Naive B cell (primary cell): Measurements from ENCODE around the gene XPO4. TPM values are rescaled to one million over a fixed set of nuclear protein-coding genes. Genes with fewer than 3 reads are reported as not detected.
"Not testable (repeated sequence)": the region's sequence is repeated elsewhere in the genome, so short reads cannot be mapped to it uniquely, and the experiment has no call there.

Experiments used
- ATAC-seq, 2 donors: fragments of 150-1000 bp; cut with Tn5 transposase; 2 replicates each; pipeline ENCODE4 v1.10.0; 2021; ENCODE audit warnings: low read depth in 2 of 2, mild to moderate bottlenecking in 2 of 2, moderate library complexity in 2 of 2
- DNase-seq: peaks from one replicate; pipeline ENCODE4 v3.0.0; 2022
- H3K27ac Mint-ChIP-seq, 6 donors: one replicate each; pipeline ENCODE4 v1.8.0; 2020 to 2022; ENCODE audit warnings: mild to moderate bottlenecking in 6 of 6, mixed read lengths in 6 of 6, moderate library complexity in 5 of 6, inconsistent platforms in 2 of 6
- H3K27me3 Mint-ChIP-seq, 3 donors: one replicate each; pipeline ENCODE4 v1.8.0; 2021 to 2022; ENCODE audit warnings: mixed read lengths in 3 of 3, mild to moderate bottlenecking in 1 of 3
- H3K36me3 Mint-ChIP-seq, 2 donors: one replicate each; pipeline ENCODE4 v1.8.0; 2020 to 2022; ENCODE audit warnings: mixed read lengths in 2 of 2, inconsistent platforms in 1 of 2, mild to moderate bottlenecking in 1 of 2
- H3K4me1 Mint-ChIP-seq, 3 donors: one replicate each; pipeline ENCODE4 v1.8.0; 2020 to 2022; ENCODE audit warnings: mixed read lengths in 3 of 3, inconsistent platforms in 1 of 3, mild to moderate bottlenecking in 1 of 3, moderate library complexity in 1 of 3
- H3K4me3 Mint-ChIP-seq, 8 donors: one replicate each; pipeline ENCODE4 v1.8.0; 2020 to 2022; ENCODE audit warnings: mild to moderate bottlenecking in 8 of 8, mixed read lengths in 8 of 8, moderate library complexity in 8 of 8, inconsistent platforms in 2 of 8
- H3K9me3 Mint-ChIP-seq, 7 donors: one replicate each; pipeline ENCODE4 v1.8.0; 2020 to 2022; ENCODE audit warnings: mixed read lengths in 7 of 7, mild to moderate bottlenecking in 5 of 7, inconsistent platforms in 2 of 7, moderate library complexity in 1 of 7
- polyA plus RNA-seq, 6 donors: library from polyadenylated mRNA; unstranded; fragments of 300-500 nt; fragmentation: Illumina TruSeq; gene quantifications; one replicate each; pipeline ENCODE4 v1.2.3, GENCODE V29; 2021; ENCODE audit warnings: low read depth in 6 of 6

Gene XPO4
- 10 to 100 TPM in 1 of 6 donors, 1 to 10 TPM in 5; 4.0 to 10.1 (median 6.7) TPM for polyA plus RNA-seq

DNA sequence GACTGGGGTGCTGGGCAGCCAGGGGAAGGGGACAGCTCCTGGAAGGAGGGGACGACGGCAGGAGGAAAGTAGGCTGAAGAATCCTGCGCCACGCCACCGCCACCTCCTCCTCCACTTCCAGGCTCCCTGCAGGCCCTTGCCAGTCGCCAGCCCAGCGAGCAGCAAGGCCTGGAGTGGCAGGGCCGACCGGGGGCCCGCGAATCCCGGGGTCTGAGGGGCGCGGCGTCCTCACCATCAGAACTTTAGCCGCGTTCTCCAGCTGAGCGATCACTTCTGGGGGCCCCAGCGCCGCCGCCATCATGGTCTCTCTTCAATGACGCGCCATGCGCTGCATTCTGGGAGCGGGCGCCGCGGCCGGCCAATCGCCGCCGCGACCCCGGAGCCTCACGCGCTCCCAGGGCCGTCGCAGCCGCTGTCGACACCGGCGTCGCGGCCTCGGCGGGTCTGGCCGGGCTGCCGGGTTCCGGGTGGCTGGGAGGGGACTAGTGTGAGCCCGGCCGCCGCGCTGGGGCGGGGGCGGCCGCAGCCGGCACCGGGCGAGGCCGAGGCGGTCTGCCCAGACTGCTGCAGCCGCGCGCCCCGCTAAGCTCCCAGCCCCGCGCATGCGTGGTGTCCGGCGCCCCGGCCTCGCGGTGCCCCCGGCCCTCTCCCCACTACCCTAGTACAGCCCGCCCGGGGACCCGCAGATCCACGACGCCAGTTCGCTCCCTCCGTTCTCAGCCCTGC lies at the start of gene XPO4:
XPO4 (minus strand) TSS at position 309 of the 726 bp plus-strand sequence; CDS start at position 301, 8 bp downstream.
- no peaks in the 10 kb centered on the region for H3K9me3 Mint-ChIP-seq
- peak; percentile 90 to 91 for ATAC-seq
- H3K4me1 Mint-ChIP-seq, result peaks cover 9 to 44% (median 20%) of the 10 kb centered on the region in 3 donors
- H3K36me3 Mint-ChIP-seq, result no peaks in the 10 kb centered on the region
- DNase-seq, result peak; percentile 82
- peak within 1 kb of the TSS; percentile 90 to 99 (median 97) for H3K27ac Mint-ChIP-seq
- H3K4me3 Mint-ChIP-seq, result peak within 1 kb of the TSS; percentile 92 to 100 (median 95)
- peaks cover 0 to 4% (median 0%) of the 10 kb centered on the region in 3 donors for H3K27me3 Mint-ChIP-seq

DNA sequence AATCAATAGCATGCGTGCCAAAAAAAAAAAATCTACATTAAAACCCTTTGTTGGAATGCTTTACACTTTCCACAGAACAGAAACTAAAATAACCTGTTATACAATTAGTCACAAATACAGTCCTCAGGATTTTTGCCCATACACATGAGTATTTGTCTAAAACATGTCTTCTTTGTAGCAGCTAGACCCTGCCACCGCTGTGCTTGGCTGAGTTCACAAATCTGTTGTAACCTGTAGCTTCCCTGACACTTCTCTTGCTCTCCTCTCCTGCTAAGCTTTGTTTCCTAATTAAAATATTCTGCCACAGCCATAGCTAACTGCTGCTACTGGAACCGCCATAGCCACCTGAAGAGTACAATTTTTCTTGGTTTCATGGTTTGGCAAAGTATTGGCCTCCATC lies 45.5 kb upstream of the XPO4 start:
- H3K27ac Mint-ChIP-seq, H3K9me3 Mint-ChIP-seq, H3K36me3 Mint-ChIP-seq, DNase-seq, ATAC-seq: not testable (repeated sequence)
- Mint-ChIP-seq H3K4me1 (peaks cover 7 to 15% (median 14%) of the 10 kb centered on the region in 3 donors), H3K27me3 (peaks cover 35 to 58% (median 44%) of the 10 kb centered on the region in 3 donors), H3K4me3 (peak overlapping the region in 1 of 8 donors; percentile 40)

DNA sequence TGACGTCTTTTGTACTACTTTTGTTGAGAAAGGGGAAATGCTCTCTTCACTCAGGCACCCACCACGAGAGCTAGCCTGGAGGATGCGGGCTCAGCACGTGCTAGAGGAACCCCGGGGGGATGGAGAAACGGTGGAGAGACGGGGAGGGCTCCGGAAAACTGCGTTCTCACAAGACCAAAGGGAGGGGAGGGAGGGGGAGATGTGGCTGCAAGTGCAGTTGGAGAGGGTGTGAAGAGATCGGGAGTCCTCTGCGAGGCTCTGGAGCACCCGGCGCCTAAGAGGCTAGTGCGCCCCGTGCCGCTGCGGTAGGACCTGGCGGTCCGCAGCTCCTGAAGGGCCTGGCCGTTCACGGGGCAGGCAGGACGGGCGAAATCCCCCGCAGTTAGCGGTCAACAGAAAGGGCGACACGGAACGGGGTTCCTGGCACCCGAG lies 43.4 kb upstream of the XPO4 start:
- Mint-ChIP-seq H3K27me3 (peaks cover 29 to 48% (median 44%) of the 10 kb centered on the region in 3 donors), H3K4me1 (peaks cover 7 to 15% (median 14%) of the 10 kb centered on the region in 3 donors), H3K9me3 (peaks cover 0 to 2% (median 0%) of the 10 kb centered on the region in 7 donors), H3K27ac (no peak overlapping the region), H3K36me3 (peaks cover 0 to 4% of the 10 kb centered on the region in 2 donors), H3K4me3 (peak overlapping the region in 5 of 8 donors; percentile 47 to 74 (median 71))
- ATAC-seq (peak; percentile 64 to 70), DNase-seq (peak; percentile 3)

DNA sequence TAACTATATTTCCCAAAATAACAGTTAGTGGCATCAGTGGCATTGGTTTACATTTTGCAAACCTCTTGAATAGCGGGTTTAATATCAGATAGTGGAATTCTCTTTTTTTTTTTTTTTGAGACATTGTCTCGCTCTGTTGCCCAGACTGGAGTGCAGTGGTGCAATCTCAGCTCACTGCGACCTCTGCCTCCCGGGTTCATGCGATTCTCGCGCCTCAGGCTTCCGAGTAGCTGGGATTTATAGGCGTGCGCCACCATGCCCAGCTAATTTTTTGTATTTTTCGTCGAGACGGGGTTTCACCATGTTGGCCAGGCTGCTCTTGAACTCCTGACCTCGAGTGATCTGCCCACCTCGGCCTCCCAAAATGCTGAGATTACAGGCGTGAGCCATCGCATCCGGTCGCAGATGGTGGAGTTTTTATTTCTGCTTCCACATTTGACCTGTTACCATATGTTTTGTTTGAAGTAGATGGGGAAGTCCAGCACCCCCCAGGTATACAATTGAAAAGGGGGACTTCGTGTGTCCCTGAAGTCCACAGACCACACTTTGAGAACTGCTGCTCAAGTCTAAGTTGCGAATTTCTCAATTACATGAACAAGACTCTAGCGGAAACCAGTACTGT lies 40.5 kb upstream of the XPO4 start:
- Mint-ChIP-seq H3K9me3 (no peaks in the 10 kb centered on the region), H3K4me3 (peak overlapping the region in 1 of 8 donors; percentile 6), H3K4me1 (peaks cover 7 to 15% (median 14%) of the 10 kb centered on the region in 3 donors), H3K36me3 (no peaks in the 10 kb centered on the region), H3K27ac (no peak overlapping the region), H3K27me3 (peaks cover 25 to 42% (median 34%) of the 10 kb centered on the region in 3 donors)
- ATAC-seq, result no peak
- no peak for DNase-seq

DNA sequence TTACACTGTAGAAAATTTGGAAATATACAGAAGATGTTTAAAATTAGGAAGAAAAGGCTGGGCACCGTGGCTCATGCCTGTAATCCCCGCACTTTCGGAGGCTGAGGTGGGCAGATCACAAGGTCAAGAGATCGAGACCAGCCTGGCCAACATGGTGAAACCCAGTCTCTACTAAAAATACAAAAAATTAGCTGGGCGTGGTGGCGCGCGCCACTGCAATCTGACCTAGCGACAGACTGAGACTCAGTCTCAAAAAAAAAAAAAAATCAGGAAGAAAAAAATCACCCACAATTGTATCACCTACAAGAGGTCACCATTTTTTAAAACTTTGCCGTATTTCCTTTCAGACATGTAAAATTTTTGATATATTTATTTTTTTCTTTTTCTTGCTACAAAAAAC lies 38.0 kb upstream of the XPO4 start:
- ATAC-seq, H3K36me3 Mint-ChIP-seq, H3K4me3 Mint-ChIP-seq, DNase-seq, H3K27ac Mint-ChIP-seq, H3K4me1 Mint-ChIP-seq, H3K9me3 Mint-ChIP-seq: not testable (repeated sequence)
- H3K27me3 Mint-ChIP-seq, result peaks cover 9 to 28% (median 19%) of the 10 kb centered on the region in 3 donors

- Mint-ChIP-seq H3K4me1 (peaks cover 2 to 5% (median 4%) of the 10 kb centered on the region in 3 donors), H3K9me3 (no peaks in the 10 kb centered on the region), H3K36me3 (no peaks in the 10 kb centered on the region), H3K27ac (no peak overlapping the region), H3K27me3 (peaks cover 9 to 24% (median 15%) of the 10 kb centered on the region in 3 donors), H3K4me3 (no peak overlapping the region)
- DNase-seq (no peak), ATAC-seq (no peak)
Measured at GRCh38 chr13:20940083-20940482, 37.5 kb upstream of the XPO4 start.

GRCh38 chr13:20939662-20940061 lies 37.1 kb upstream of the XPO4 start:
- no peak for DNase-seq
- H3K27me3 Mint-ChIP-seq, result peaks cover 9 to 19% (median 14%) of the 10 kb centered on the region in 3 donors

DNA sequence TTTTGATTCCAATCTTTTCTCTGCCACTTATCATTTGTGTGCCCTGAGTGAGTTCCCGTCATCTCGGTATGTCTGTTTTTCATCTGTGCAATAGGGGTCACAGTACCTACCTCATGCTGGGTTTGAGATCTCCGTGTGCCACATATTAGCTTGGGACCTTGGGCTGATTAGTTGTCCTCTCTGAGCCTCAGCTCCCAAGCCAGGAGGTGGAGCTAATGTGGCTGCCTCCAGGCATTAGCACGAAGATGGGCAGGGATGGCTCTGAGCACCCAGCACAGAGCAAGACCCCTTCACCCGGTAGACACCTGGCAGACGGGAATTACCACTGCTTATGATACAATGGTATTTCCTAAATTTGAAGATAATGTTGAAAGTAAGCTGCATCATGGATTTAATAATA lies 35.8 kb upstream of the XPO4 start:
- Mint-ChIP-seq H3K36me3 (no peaks in the 10 kb centered on the region), H3K27me3 (peaks cover 3 to 10% (median 8%) of the 10 kb centered on the region in 3 donors), H3K9me3 (no peaks in the 10 kb centered on the region), H3K27ac (no peak overlapping the region), H3K4me3 (no peak overlapping the region), H3K4me1 (no peaks in the 10 kb centered on the region)
- DNase-seq, result no peak
- no peak for ATAC-seq

More at GRCh38 chr13:20939662-20940061, 37.1 kb upstream of the XPO4 start:
- H3K4me1 Mint-ChIP-seq, result peaks cover 2 to 5% (median 4%) of the 10 kb centered on the region in 3 donors
- no peaks in the 10 kb centered on the region for H3K9me3 Mint-ChIP-seq
- H3K27ac Mint-ChIP-seq, result no peak overlapping the region
- ATAC-seq, result no peak
- H3K36me3 Mint-ChIP-seq, result no peaks in the 10 kb centered on the region
- no peak overlapping the region for H3K4me3 Mint-ChIP-seq

- peaks cover 0 to 4% (median 0%) of the 10 kb centered on the region in 3 donors for H3K27me3 Mint-ChIP-seq
- no peaks in the 10 kb centered on the region for H3K36me3 Mint-ChIP-seq
- H3K9me3 Mint-ChIP-seq, result no peaks in the 10 kb centered on the region
- no peak for ATAC-seq
- no peaks in the 10 kb centered on the region for H3K4me1 Mint-ChIP-seq
- H3K27ac Mint-ChIP-seq, result no peak overlapping the region
- DNase-seq, result no peak
- H3K4me3 Mint-ChIP-seq, result no peak overlapping the region
Measured at GRCh38 chr13:20927596-20928257, 25.2 kb upstream of the XPO4 start.

- not testable (repeated sequence) for DNase-seq, H3K27ac Mint-ChIP-seq, H3K27me3 Mint-ChIP-seq, ATAC-seq, H3K4me1 Mint-ChIP-seq, H3K9me3 Mint-ChIP-seq, H3K36me3 Mint-ChIP-seq, H3K4me3 Mint-ChIP-seq
Measured at GRCh38 chr13:20925395-20925790, 22.8 kb upstream of the XPO4 start.

GRCh38 chr13:20924758-20925394 lies 22.3 kb upstream of the XPO4 start:
- DNase-seq, result peak; percentile 41
- H3K27me3 Mint-ChIP-seq, result peaks cover 0 to 4% (median 0%) of the 10 kb centered on the region in 3 donors
- H3K9me3 Mint-ChIP-seq, result no peaks in the 10 kb centered on the region
- H3K27ac Mint-ChIP-seq, result no peak overlapping the region
- H3K4me3 Mint-ChIP-seq, result no peak overlapping the region
- H3K36me3 Mint-ChIP-seq, result no peaks in the 10 kb centered on the region
- ATAC-seq, result peak in 1 of 2 donors; percentile 52
- H3K4me1 Mint-ChIP-seq, result no peaks in the 10 kb centered on the region

DNA sequence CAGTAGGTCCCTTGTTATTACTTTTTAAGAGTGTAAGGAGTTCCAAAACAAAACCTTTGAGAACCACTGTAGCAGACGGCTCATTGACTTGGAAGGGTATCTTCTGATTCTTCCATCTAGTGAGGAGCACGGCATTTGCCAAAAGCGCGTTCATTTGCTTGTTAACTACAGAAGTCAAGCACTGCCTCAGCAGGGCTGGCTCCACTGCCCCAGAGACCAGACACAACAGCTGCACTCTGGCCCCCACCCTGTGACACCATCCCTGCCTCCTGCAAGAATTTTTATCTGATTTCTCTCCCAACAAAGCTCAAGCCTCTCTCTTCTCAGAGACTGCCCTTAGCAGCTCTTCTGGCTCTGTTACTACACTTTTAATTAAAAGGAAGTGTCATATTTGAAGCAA lies 20.7 kb upstream of the XPO4 start:
- DNase-seq (no peak), ATAC-seq (no peak)
- H3K27ac Mint-ChIP-seq, result no peak overlapping the region
- no peak overlapping the region for H3K4me3 Mint-ChIP-seq
- no peaks in the 10 kb centered on the region for H3K36me3 Mint-ChIP-seq
- H3K9me3 Mint-ChIP-seq, result no peaks in the 10 kb centered on the region
- peaks cover 0 to 4% (median 0%) of the 10 kb centered on the region in 3 donors for H3K27me3 Mint-ChIP-seq
- H3K4me1 Mint-ChIP-seq, result no peaks in the 10 kb centered on the region

DNA sequence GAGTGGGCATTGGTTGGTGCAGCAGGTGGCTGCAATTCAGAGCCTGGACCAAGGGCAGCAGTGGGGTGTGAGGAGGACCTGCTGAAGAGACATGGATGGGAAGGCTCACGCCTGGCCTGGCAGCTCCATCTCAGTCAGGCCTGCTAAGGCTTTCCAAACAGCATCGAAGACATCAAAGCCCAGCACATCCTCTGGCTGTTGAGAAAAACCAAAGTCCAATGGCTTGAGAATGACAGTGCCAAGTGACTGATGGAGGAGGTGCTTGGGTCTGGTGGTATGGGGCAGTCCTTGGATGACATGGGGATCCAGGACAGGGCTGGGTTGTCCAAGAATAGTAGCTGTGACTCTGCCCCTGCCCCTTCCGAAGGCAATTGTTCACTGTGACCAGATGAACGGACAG lies 19.0 kb upstream of the XPO4 start:
- Mint-ChIP-seq H3K27ac (no peak overlapping the region), H3K4me3 (no peak overlapping the region), H3K4me1 (no peaks in the 10 kb centered on the region), H3K27me3 (peaks cover 0 to 4% (median 0%) of the 10 kb centered on the region in 3 donors), H3K9me3 (no peaks in the 10 kb centered on the region), H3K36me3 (no peaks in the 10 kb centered on the region)
- DNase-seq (no peak), ATAC-seq (no peak)
